Naive thymus-derived CD4-positive, alpha-beta T cell (primary cell): ENCODE data around the gene NHLH2. TPM values are rescaled to one million over a fixed set of nuclear protein-coding genes. Genes with fewer than 3 reads are reported as not detected.
A peak's percentile ranks its signal among the peaks of the same experiment; 100 is the strongest.

Experiments used
- ATAC-seq: fragments of 150-1000 bp; cut with Tn5 transposase; 2 replicates; pipeline ENCODE4 v1.10.0; 2021; ENCODE audit warnings: mild to moderate bottlenecking, moderate library complexity
- CTCF ChIA-PET: fragments of 350-600 bp; sonication (Branson Sonifier 250); formaldehyde crosslinking; loops from one replicate; lab custom pipeline; 2021; ENCODE audit warnings: antibody characterized with exemption; lab: Charles Lee
- POLR2A ChIA-PET: fragments of 350-600 bp; sonication (Branson Sonifier 250); formaldehyde crosslinking; loops from one replicate; lab custom pipeline; 2021; ENCODE audit warnings: antibody characterized with exemption, inconsistent platforms; lab: Charles Lee
- DNase-seq, 9 donors: peaks; one replicate each; pipeline versions ENCODE4 v3.0.0 to v3.0.0-alpha.2; 2020 to 2022; ENCODE audit warnings: mixed read lengths in 1 of 9
- H3K27ac ChIP-seq: one replicate; pipeline ENCODE4 v1.7.0; 2013; ENCODE audit warnings: mild to moderate bottlenecking, low read depth, low read length, moderate library complexity
- H3K27me3 ChIP-seq, 2 donors: one replicate each; pipeline ENCODE4 v1.7.0; 2013; ENCODE audit warnings: low read length in 2 of 2, mild to moderate bottlenecking in 2 of 2, moderate library complexity in 2 of 2; ENCODE audit not compliant: control insufficient read depth in 2 of 2, insufficient read depth in 2 of 2
- H3K36me3 ChIP-seq, 3 experiments: 1 replicate in 2 of 3; 2 replicates in 1 of 3; pipeline ENCODE4 v1.7.0; 2013; ENCODE audit warnings: low read length in 3 of 3, mild to moderate bottlenecking in 3 of 3, moderate library complexity in 1 of 3; ENCODE audit not compliant: insufficient read depth in 3 of 3, control insufficient read depth in 2 of 3
- H3K4me1 ChIP-seq, 2 donors: one replicate each; pipeline ENCODE4 v1.7.0; 2013; ENCODE audit warnings: low read length in 2 of 2, mild to moderate bottlenecking in 2 of 2, moderate library complexity in 1 of 2; ENCODE audit not compliant: control insufficient read depth in 2 of 2, insufficient read depth in 2 of 2
- H3K4me3 ChIP-seq: 2 replicates; pipeline ENCODE4 v1.7.0; 2013; ENCODE audit warnings: mild to moderate bottlenecking, low read length
- H3K9me3 ChIP-seq, 3 experiments: 1 replicate in 2 of 3; 2 replicates in 1 of 3; pipeline ENCODE4 v1.7.0; 2013; ENCODE audit warnings: low read length in 3 of 3; ENCODE audit not compliant: control insufficient read depth in 2 of 3
- H3K27ac Mint-ChIP-seq, 9 donors: one replicate each; pipeline ENCODE4 v1.8.0; 2020 to 2022; ENCODE audit warnings: mixed read lengths in 9 of 9, mild to moderate bottlenecking in 8 of 9, moderate library complexity in 5 of 9, inconsistent platforms in 2 of 9
- H3K27me3 Mint-ChIP-seq, 5 donors: one replicate each; pipeline ENCODE4 v1.8.0; 2021 to 2022; ENCODE audit warnings: mixed read lengths in 5 of 5, mild to moderate bottlenecking in 1 of 5
- H3K36me3 Mint-ChIP-seq, 5 donors: one replicate each; pipeline ENCODE4 v1.8.0; 2020 to 2022; ENCODE audit warnings: mixed read lengths in 5 of 5, mild to moderate bottlenecking in 3 of 5, inconsistent platforms in 1 of 5
- H3K4me1 Mint-ChIP-seq, 7 donors: one replicate each; pipeline ENCODE4 v1.8.0; 2020 to 2022; ENCODE audit warnings: mixed read lengths in 7 of 7, mild to moderate bottlenecking in 3 of 7, inconsistent platforms in 1 of 7
- H3K4me3 Mint-ChIP-seq, 10 donors: one replicate each; pipeline ENCODE4 v1.8.0; 2020 to 2022; ENCODE audit warnings: mild to moderate bottlenecking in 10 of 10, mixed read lengths in 10 of 10, moderate library complexity in 6 of 10, inconsistent platforms in 2 of 10
- H3K9me3 Mint-ChIP-seq, 11 donors: one replicate each; pipeline ENCODE4 v1.8.0; 2020 to 2022; ENCODE audit warnings: mixed read lengths in 11 of 11, mild to moderate bottlenecking in 4 of 11, inconsistent platforms in 1 of 11, moderate library complexity in 1 of 11
- intact Hi-C, 2 donors: fragments of 100-400 bp; cut with micrococcal nuclease; formaldehyde crosslinking; loops; one replicate each; pipeline ENCODE4 v1.15.1; 2023
- polyA plus RNA-seq, 2 donors: library from polyadenylated mRNA; unstranded; fragments of 300-500 nt; fragmentation: Illumina TruSeq; gene quantifications; one replicate each; pipeline ENCODE4 v1.2.3, GENCODE V29; 2021
- total RNA-seq, 6 experiments: library from RNA in 5 of 6; stranded (reverse) in 5 of 6; gene quantifications; 1 replicate in 5 of 6; 2 replicates in 1 of 6; pipeline ENCODE4 v1.2.3 and lab custom pipeline; 2021 to 2026

The NHLH2 gene
- total RNA-seq, result not detected
- not detected for polyA plus RNA-seq
- not detected for total RNA-seq (lab: John Stamatoyannopoulos, UW)

DNA sequence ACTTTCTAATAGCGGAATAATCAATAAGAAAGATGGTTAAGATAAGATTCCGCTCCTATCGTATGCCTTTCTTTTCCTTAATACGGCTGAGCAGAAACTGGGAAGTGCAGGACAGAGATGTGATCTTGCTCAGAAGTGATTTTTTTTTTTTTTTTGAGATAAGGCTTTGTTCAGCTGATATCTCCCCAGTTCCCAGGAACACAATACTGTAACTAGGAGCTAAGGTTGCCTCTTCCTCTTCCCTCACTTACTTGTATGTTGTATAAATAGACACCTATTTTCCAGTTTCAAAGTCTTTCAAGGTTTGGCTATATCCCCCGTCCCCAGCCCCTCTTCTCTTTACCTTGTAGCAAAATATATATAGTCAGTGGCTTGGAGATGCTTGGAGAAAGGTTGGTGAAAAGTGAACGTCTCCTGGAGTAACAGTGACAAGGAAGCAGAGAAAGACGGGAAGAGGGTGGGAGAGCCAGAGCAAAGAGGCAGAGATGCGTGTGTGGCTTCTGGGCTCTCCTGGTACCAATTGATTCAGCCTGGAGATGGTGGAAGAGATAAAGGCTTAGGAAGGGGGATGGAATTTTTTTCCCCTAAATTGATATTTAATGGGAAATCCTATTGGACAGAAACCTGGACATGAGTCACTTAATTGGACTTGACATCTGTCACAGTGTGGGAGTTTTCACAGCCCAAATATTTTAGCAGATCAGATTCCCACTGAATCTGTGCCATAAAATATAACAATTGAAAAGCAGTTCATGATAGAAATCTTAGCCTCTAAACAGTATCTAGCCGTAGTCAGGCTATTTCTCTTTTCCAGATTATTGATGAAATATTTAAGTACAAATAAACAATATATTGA, at the start of gene NHLH2:
NHLH2 (minus strand) TSS at position 522 of the 856 bp plus-strand sequence. CDS start 2,754 bp downstream, outside the sequence.
- peaks cover 0 to 14% of the 10 kb centered on the region in 2 donors for H3K27me3 ChIP-seq
- no peak within 1 kb of the TSS for H3K27ac ChIP-seq
- ATAC-seq (no peak), DNase-seq (no peak)
- ChIA-PET CTCF (no interaction called here), POLR2A (no interaction called here)
- peaks cover 0 to 3% (median 0%) of the 10 kb centered on the region in 11 donors for H3K9me3 Mint-ChIP-seq
- intact Hi-C loops, result no loop called here
- peaks cover 0 to 1% (median 0%) of the 10 kb centered on the region in 5 donors for H3K36me3 Mint-ChIP-seq
- H3K27me3 Mint-ChIP-seq, result peaks cover 63 to 80% (median 67%) of the 10 kb centered on the region in 5 donors
- no peaks in the 10 kb centered on the region for H3K4me1 ChIP-seq
- H3K4me3 Mint-ChIP-seq, result peak within 1 kb of the TSS in 4 of 10 donors; percentile 35 to 80 (median 62)
- no peaks in the 10 kb centered on the region for H3K36me3 ChIP-seq
- H3K27ac Mint-ChIP-seq, result no peak within 1 kb of the TSS
- no peak within 1 kb of the TSS for H3K4me3 ChIP-seq
- peaks cover 3 to 13% (median 4%) of the 10 kb centered on the region in 7 donors for H3K4me1 Mint-ChIP-seq
- no peaks in the 10 kb centered on the region for H3K9me3 ChIP-seq

DNA sequence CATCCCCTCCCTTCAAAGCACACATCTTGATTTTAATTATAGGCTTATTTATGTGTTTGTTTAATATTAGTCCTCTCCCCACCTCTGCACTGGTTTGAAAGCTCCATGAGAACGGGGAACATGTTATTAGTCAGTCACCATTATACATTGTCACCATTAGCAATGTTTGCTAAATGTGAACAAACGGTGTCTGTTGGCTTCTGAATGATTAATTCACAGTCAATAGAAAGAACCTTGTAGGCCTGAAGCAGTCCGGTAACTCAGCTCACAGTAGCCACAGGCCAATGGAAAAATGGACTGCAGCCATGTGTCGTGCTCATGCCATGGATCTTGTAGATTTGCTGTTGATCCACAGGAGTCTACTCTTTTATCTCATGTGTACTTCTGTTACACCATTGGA, 49.7 kb upstream of the NHLH2 start:
- no peaks in the 10 kb centered on the region for H3K9me3 Mint-ChIP-seq
- Histone ChIP-seq H3K27ac (no peak overlapping the region), H3K36me3 (no peaks in the 10 kb centered on the region), H3K27me3 (no peaks in the 10 kb centered on the region), H3K9me3 (no peaks in the 10 kb centered on the region), H3K4me1 (no peaks in the 10 kb centered on the region), H3K4me3 (no peak overlapping the region)
- POLR2A ChIA-PET, result no interaction called here
- no peaks in the 10 kb centered on the region for H3K36me3 Mint-ChIP-seq
- intact Hi-C loops, result no loop called here
- H3K4me3 Mint-ChIP-seq, result no peak overlapping the region
- H3K27me3 Mint-ChIP-seq, result peaks cover 0 to 18% (median 9%) of the 10 kb centered on the region in 5 donors
- ATAC-seq (no peak), DNase-seq (no peak)
- H3K4me1 Mint-ChIP-seq, result no peaks in the 10 kb centered on the region
- H3K27ac Mint-ChIP-seq, result no peak overlapping the region
- CTCF ChIA-PET, result interaction anchor here (0.7 kb wide), 1 partner anchor 1983 kb away, joined by 4 read pairs; no protein-coding TSS in a partner anchor

DNA sequence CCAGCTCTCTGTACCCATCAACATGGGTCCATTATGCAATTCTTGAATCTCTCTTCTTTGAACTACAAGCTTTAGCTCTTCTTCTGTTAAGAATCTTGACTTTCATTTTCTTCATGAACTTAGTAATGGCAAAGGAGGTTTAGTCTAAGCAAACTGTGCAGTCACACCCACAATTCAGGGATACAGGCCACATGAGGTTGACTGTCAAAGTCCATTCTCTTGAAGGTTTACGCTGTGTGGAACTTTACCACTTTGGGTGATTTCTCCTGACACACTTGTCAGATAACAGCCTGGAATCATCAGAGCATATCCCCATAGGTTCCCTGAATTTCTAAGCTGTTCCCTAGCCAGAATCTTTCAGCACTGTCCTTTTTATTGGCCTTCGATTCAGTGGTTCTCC, 48.0 kb upstream of the NHLH2 start:
- Mint-ChIP-seq H3K4me3 (no peak overlapping the region), H3K27ac (no peak overlapping the region), H3K4me1 (no peaks in the 10 kb centered on the region), H3K36me3 (no peaks in the 10 kb centered on the region), H3K9me3 (no peaks in the 10 kb centered on the region), H3K27me3 (peaks cover 0 to 21% (median 12%) of the 10 kb centered on the region in 5 donors)
- DNase-seq (no peak), ATAC-seq (no peak)
- no peaks in the 10 kb centered on the region for H3K4me1 ChIP-seq
- CTCF ChIA-PET, result no interaction called here
- no peak overlapping the region for H3K4me3 ChIP-seq
- H3K27me3 ChIP-seq, result no peaks in the 10 kb centered on the region
- POLR2A ChIA-PET, result no interaction called here
- H3K36me3 ChIP-seq, result no peaks in the 10 kb centered on the region
- H3K9me3 ChIP-seq, result no peaks in the 10 kb centered on the region
- intact Hi-C loops, result no loop called here
- H3K27ac ChIP-seq, result no peak overlapping the region

DNA sequence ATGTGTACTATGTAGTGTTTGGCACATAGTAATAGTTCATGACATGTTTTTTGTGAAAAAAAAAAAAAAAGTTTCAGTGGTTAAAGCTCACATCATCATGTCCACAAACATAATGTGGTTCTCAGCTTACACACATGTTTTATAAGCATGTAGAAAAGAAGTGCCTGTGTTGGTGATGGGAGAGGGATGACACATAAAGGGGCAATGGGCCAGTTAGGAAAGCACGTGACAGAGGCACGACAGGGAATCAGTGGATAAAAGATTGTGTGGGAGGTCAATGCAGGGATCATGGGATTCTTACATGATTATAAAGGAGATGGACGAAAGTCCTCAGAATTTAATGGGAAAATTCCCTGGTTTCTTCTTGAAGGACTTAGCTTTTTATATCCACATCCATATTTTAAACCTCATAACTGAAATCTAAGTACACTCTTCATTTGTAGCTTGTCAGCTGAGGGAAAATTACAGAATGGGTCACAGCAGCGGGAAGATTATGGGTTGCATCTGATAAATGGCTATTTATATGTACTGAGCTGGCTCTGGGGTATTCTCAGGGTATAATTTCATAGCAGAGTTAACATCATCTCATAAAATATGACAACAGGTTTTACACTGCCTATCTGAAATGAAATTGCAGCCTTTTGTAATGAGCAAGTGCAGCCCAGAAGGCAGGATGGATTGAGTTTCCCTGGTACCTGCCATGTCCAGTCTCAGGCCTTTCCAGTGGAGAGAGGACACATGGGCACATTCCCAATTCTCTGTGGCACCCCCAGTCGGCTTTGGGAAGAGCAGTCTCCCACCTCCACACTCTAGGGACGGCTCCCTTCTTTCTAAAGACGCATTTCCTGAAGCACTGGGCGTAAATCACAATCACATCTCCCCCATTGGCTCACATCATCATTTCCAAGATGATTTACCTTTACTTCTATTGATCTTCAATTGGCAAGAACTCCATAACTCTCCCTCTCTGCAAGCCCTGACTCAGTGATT, 42.3 kb upstream of the NHLH2 start:
- Mint-ChIP-seq H3K36me3 (no peaks in the 10 kb centered on the region), H3K4me3 (no peak overlapping the region), H3K27me3 (peaks cover 9 to 23% (median 16%) of the 10 kb centered on the region in 5 donors), H3K9me3 (no peaks in the 10 kb centered on the region), H3K4me1 (no peaks in the 10 kb centered on the region), H3K27ac (no peak overlapping the region)
- no peak for ATAC-seq
- H3K9me3 ChIP-seq, result no peaks in the 10 kb centered on the region
- ChIA-PET POLR2A (no interaction called here), CTCF (no interaction called here)
- intact Hi-C loops, result no loop called here
- no peak for DNase-seq
- no peaks in the 10 kb centered on the region for H3K36me3 ChIP-seq
- no peak overlapping the region for H3K4me3 ChIP-seq
- H3K27me3 ChIP-seq, result peaks cover 0 to 2% of the 10 kb centered on the region in 2 donors
- H3K27ac ChIP-seq, result no peak overlapping the region
- no peaks in the 10 kb centered on the region for H3K4me1 ChIP-seq

DNA sequence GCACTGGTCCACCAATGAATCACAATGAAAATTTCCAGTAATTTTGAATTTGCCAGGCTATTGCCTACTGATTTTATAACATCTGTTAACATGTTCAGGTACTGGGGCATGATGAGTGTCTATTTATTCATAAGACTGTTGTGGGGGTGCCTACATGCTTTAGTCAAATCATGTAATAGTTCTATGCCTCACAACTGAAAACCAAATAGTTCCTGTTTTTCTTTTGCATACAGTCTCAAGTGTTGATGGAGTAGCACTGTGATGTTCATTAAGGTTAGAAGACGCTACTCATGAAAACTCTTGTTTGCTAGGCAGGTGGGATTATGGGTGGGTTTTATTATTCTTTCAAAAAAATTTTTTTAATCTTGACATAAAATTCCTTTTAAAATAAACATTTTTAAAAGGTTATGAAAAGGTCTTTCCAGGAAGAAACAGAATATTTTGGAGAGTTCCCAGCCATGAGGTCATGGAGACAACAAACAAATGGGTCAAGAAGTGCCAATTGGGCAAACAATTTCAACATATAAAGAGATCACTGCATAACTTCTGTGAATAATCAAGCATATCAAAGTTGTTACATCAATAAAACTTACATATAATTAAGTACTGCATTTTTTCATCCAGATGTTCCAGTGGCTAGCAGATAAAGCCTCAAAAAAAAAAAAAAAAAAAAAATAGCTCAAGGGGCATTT, 40.2 kb upstream of the NHLH2 start:
- no peaks in the 10 kb centered on the region for H3K36me3 ChIP-seq
- Mint-ChIP-seq H3K4me1 (no peaks in the 10 kb centered on the region), H3K27me3 (peaks cover 11 to 27% (median 20%) of the 10 kb centered on the region in 5 donors), H3K9me3 (no peaks in the 10 kb centered on the region), H3K4me3 (no peak overlapping the region), H3K36me3 (no peaks in the 10 kb centered on the region), H3K27ac (no peak overlapping the region)
- ChIA-PET POLR2A (interaction anchor here (0.6 kb wide), 1 partner anchor 35 kb away, joined by 4 read pairs; no protein-coding TSS in a partner anchor), CTCF (no interaction called here)
- intact Hi-C loops, result no loop called here
- peaks cover 0 to 2% of the 10 kb centered on the region in 2 donors for H3K27me3 ChIP-seq
- ATAC-seq (no peak), DNase-seq (no peak)
- no peaks in the 10 kb centered on the region for H3K9me3 ChIP-seq
- no peak overlapping the region for H3K27ac ChIP-seq
- H3K4me3 ChIP-seq, result no peak overlapping the region
- no peaks in the 10 kb centered on the region for H3K4me1 ChIP-seq

DNA sequence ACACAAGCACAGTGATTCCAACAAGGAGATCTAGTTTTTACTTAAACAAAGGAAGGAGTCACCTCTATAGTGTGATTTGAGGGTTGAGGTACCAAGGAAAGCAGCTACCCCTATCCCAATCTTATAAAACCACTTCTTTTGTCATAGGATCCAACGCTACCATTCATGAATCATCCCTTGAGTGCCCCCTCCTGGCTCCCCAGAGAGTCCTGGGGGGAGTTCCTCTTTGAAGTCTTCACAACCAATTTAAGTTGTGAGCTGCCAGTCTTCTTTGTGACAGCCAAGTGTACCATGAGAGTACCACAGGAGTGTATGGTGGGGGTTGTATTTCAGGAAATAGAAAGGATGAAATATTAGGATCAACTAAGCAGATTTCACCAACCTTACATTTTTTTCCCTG, 39.1 kb upstream of the NHLH2 start:
- Mint-ChIP-seq H3K36me3 (no peaks in the 10 kb centered on the region), H3K4me1 (no peaks in the 10 kb centered on the region), H3K9me3 (no peaks in the 10 kb centered on the region), H3K4me3 (no peak overlapping the region), H3K27me3 (peaks cover 7 to 32% (median 24%) of the 10 kb centered on the region in 5 donors), H3K27ac (no peak overlapping the region)
- no peak overlapping the region for H3K4me3 ChIP-seq
- H3K27ac ChIP-seq, result no peak overlapping the region
- CTCF ChIA-PET, result no interaction called here
- POLR2A ChIA-PET, result no interaction called here
- peaks cover 0 to 2% of the 10 kb centered on the region in 2 donors for H3K27me3 ChIP-seq
- intact Hi-C loops, result no loop called here
- no peaks in the 10 kb centered on the region for H3K9me3 ChIP-seq
- no peak for DNase-seq
- no peak for ATAC-seq
- H3K36me3 ChIP-seq, result no peaks in the 10 kb centered on the region
- H3K4me1 ChIP-seq, result no peaks in the 10 kb centered on the region
